Activated CD8-positive, alpha-beta memory T cell treated with anti-CD3 and anti-CD28 coated beads for 48 hours (primary cell): Measurements from ENCODE around the gene PSMA7.
"Not testable (repeated sequence)": the region's sequence is repeated elsewhere in the genome, so short reads cannot be mapped to it uniquely, and the experiment has no call there.

Source experiments
- DNase-seq, 3 experiments: peaks; one replicate each; pipeline ENCODE4 v3.0.0-alpha.2; 2020; ENCODE audit warnings: low read depth in 2 of 3, low spot score in 2 of 3

PSMA7 gene

GRCh38 chr20:62120990-62121775 lies 22.0 kb downstream of the PSMA7 start:
- no peak for DNase-seq

GRCh38 chr20:62120365-62120762 lies 22.8 kb downstream of the PSMA7 start:
- DNase-seq: no peak

- DNase-seq: no peak
Measured at GRCh38 chr20:62119591-62120364, 23.4 kb downstream of the PSMA7 start.

- no peak for DNase-seq
Measured at GRCh38 chr20:62119115-62119514, 24.1 kb downstream of the PSMA7 start.

GRCh38 chr20:62118113-62119043 lies 24.8 kb downstream of the PSMA7 start:
- no peak for DNase-seq

- DNase-seq: no peak
Measured at GRCh38 chr20:62117658-62118057, 25.5 kb downstream of the PSMA7 start.

GRCh38 chr20:62117362-62117646 lies 25.9 kb downstream of the PSMA7 start:
- DNase-seq: no peak

GRCh38 chr20:62116558-62117361 lies 26.4 kb downstream of the PSMA7 start:
- DNase-seq: no peak

GRCh38 chr20:62115800-62116407 lies 27.3 kb downstream of the PSMA7 start:
- not testable (repeated sequence) for DNase-seq

- no peak for DNase-seq
Measured at GRCh38 chr20:62114894-62115293, 28.3 kb downstream of the PSMA7 start.

- DNase-seq: no peak
Measured at GRCh38 chr20:62112368-62112767, 30.8 kb downstream of the PSMA7 start.

GRCh38 chr20:62111148-62111547 lies 32.0 kb downstream of the PSMA7 start:
- no peak for DNase-seq

- DNase-seq: no peak
Measured at GRCh38 chr20:62105592-62105991, 37.6 kb downstream of the PSMA7 start.

- DNase-seq: no peak
Measured at GRCh38 chr20:62104791-62105345, 38.3 kb downstream of the PSMA7 start.

- DNase-seq: no peak
Measured at GRCh38 chr20:62104234-62104789, 38.9 kb downstream of the PSMA7 start.

- DNase-seq: no peak
Measured at GRCh38 chr20:62103508-62104233, 39.5 kb downstream of the PSMA7 start.

GRCh38 chr20:62101078-62101477 lies 42.1 kb downstream of the PSMA7 start:
- DNase-seq: no peak

- no peak for DNase-seq
Measured at GRCh38 chr20:62097881-62098407, 45.2 kb downstream of the PSMA7 start.
